Measurements from ENCODE around the gene VAMP8. TPM values are rescaled to one million over a fixed set of nuclear protein-coding genes. Genes with fewer than 3 reads are reported as not detected.
"Not testable (repeated sequence)": the region's sequence is repeated elsewhere in the genome, so short reads cannot be mapped to it uniquely, and the experiment has no call there.

Gene VAMP8
- polyA plus RNA-seq, 4 donors = 86.5 to 99.5 (median 91.1) TPM

GRCh38 chr2:85614757-85615156 lies 37.4 kb downstream of the VAMP8 start:
- not testable (repeated sequence) for DNase-seq (ENCODE audit: low read depth in 4 of 4, low spot score in 2 of 4)

GRCh38 chr2:85615413-85615728 lies 38.0 kb downstream of the VAMP8 start:
- no peak for DNase-seq (ENCODE audit: low read depth in 4 of 4, low spot score in 2 of 4)

GRCh38 chr2:85617723-85618122 lies 40.3 kb downstream of the VAMP8 start:
- DNase-seq (ENCODE audit: low read depth in 4 of 4, low spot score in 2 of 4) = not testable (repeated sequence)

- no peak for DNase-seq (ENCODE audit: low read depth in 4 of 4, low spot score in 2 of 4)
Observed at GRCh38 chr2:85619617-85620016, 42.2 kb downstream of the VAMP8 start.

- DNase-seq (ENCODE audit: low read depth in 4 of 4, low spot score in 2 of 4) = no peak
Observed at GRCh38 chr2:85621338-85621737, 44.0 kb downstream of the VAMP8 start.

GRCh38 chr2:85623991-85624390 lies 46.6 kb downstream of the VAMP8 start:
- no peak for DNase-seq (ENCODE audit: low read depth in 4 of 4, low spot score in 2 of 4)

- no peak for DNase-seq (ENCODE audit: low read depth in 4 of 4, low spot score in 2 of 4)
Observed at GRCh38 chr2:85628658-85629057, 51.3 kb downstream of the VAMP8 start.

- DNase-seq (ENCODE audit: low read depth in 4 of 4, low spot score in 2 of 4) = no peak
Observed at GRCh38 chr2:85631316-85631715, 53.9 kb downstream of the VAMP8 start.

Other genes starting within 250 kb of the VAMP8 start
- 100 to 1,000 TPM; 113 to 136 (median 127) TPM for gene TGOLN2, start 249.6 kb upstream of the VAMP8 start, polyA plus RNA-seq (ENCODE audit: insufficient read length in 4 of 4)
- 10 to 100 TPM; 17.5 to 27.8 (median 26.8) TPM for gene RETSAT, start 223.1 kb upstream of the VAMP8 start, polyA plus RNA-seq (ENCODE audit: insufficient read length in 4 of 4)
- 10 to 100 TPM; 21.0 to 37.7 (median 30.0) TPM for gene ELMOD3, start 222.8 kb upstream of the VAMP8 start, polyA plus RNA-seq (ENCODE audit: insufficient read length in 4 of 4)
- gene CAPG, start 167.2 kb upstream of the VAMP8 start, polyA plus RNA-seq (ENCODE audit: insufficient read length in 4 of 4) = 100 to 1,000 TPM in 3 of 4 donors, 10 to 100 TPM in 1; 94.7 to 144 (median 133) TPM
- 1 to 10 TPM in 2 of 4 donors, under 1 TPM in 2; 0.56 to 1.4 (median 0.95) TPM for gene SH2D6, start 158.9 kb upstream of the VAMP8 start, polyA plus RNA-seq (ENCODE audit: insufficient read length in 4 of 4)
- gene MAT2A, start 38.4 kb upstream of the VAMP8 start, polyA plus RNA-seq (ENCODE audit: insufficient read length in 4 of 4) = 100 to 1,000 TPM; 277 to 434 (median 344) TPM
- gene GGCX, start 16.1 kb upstream of the VAMP8 start, polyA plus RNA-seq (ENCODE audit: insufficient read length in 4 of 4) = 10 to 100 TPM; 42.1 to 48.1 (median 43.3) TPM
- 10 to 100 TPM; 37.1 to 54.2 (median 45.7) TPM for gene VAMP5, start 6.8 kb downstream of the VAMP8 start, polyA plus RNA-seq (ENCODE audit: insufficient read length in 4 of 4)
- 100 to 1,000 TPM; 127 to 154 (median 143) TPM for gene RNF181, start 18.2 kb downstream of the VAMP8 start, polyA plus RNA-seq (ENCODE audit: insufficient read length in 4 of 4)
- gene TMEM150A, start 25.1 kb downstream of the VAMP8 start, polyA plus RNA-seq (ENCODE audit: insufficient read length in 4 of 4) = 10 to 100 TPM; 33.7 to 43.0 (median 36.7) TPM
- gene C2orf68, start 34.5 kb downstream of the VAMP8 start, polyA plus RNA-seq (ENCODE audit: insufficient read length in 4 of 4) = 10 to 100 TPM; 55.2 to 83.3 (median 69.6) TPM
- 10 to 100 TPM; 61.8 to 72.5 (median 67.4) TPM for gene USP39, start 38.6 kb downstream of the VAMP8 start, polyA plus RNA-seq (ENCODE audit: insufficient read length in 4 of 4)
- under 1 TPM; 0.09 to 0.61 (median 0.14) TPM for gene SFTPB, start 90.6 kb downstream of the VAMP8 start, polyA plus RNA-seq (ENCODE audit: insufficient read length in 4 of 4)
- under 1 TPM; 0.18 to 0.74 (median 0.61) TPM for gene GNLY, start 116.8 kb downstream of the VAMP8 start, polyA plus RNA-seq (ENCODE audit: insufficient read length in 4 of 4)
- gene ATOH8, start 176.4 kb downstream of the VAMP8 start, polyA plus RNA-seq (ENCODE audit: insufficient read length in 4 of 4) = 10 to 100 TPM; 14.2 to 18.6 (median 16.7) TPM

All from left renal cortex interstitium (tissue), 4 donors.